Natural killer cell (primary cell): ENCODE measurements around the gene SPAM1. TPM values are rescaled to one million over a fixed set of nuclear protein-coding genes. Genes with fewer than 3 reads are reported as not detected.
"Not testable (repeated sequence)": the region's sequence is repeated elsewhere in the genome, so short reads cannot be mapped to it uniquely, and the experiment has no call there.

Experiments used
- ATAC-seq, 3 donors: fragments of 150-1000 bp in 2 of 3; fragments of 200-7000 bp in 1 of 3; cut with Tn5 transposase; 1 replicate in 1 of 3; 2 replicates in 2 of 3; pipeline ENCODE4 v1.10.0; 2021; ENCODE audit warnings: mild to moderate bottlenecking in 2 of 3, moderate library complexity in 2 of 3
- DNase-seq, 2 donors: peaks; one replicate each; pipeline versions ENCODE4 v3.0.0 to v3.0.0-alpha.2; 2013 to 2021; ENCODE audit warnings: mixed read lengths in 1 of 2
- H3K27ac ChIP-seq: one replicate; pipeline ENCODE4 v1.5.1; 2013; ENCODE audit warnings: mild to moderate bottlenecking, low read length
- H3K27me3 ChIP-seq: one replicate; pipeline ENCODE4 v1.6.1; 2013; ENCODE audit warnings: low read length; ENCODE audit not compliant: control insufficient read depth, insufficient read depth
- H3K36me3 ChIP-seq: one replicate; pipeline ENCODE4 v1.6.1; 2013; ENCODE audit warnings: low read length; ENCODE audit not compliant: control insufficient read depth, insufficient read depth
- H3K4me1 ChIP-seq: one replicate; pipeline ENCODE4 v1.6.1; 2013; ENCODE audit warnings: low read length; ENCODE audit not compliant: control insufficient read depth, insufficient read depth
- H3K4me3 ChIP-seq: one replicate; pipeline ENCODE4 v1.5.1; 2013; ENCODE audit warnings: low read length
- H3K9me3 ChIP-seq: one replicate; pipeline ENCODE4 v1.6.1; 2013; ENCODE audit warnings: low read length; ENCODE audit not compliant: control insufficient read depth, insufficient read depth
- H3K27ac Mint-ChIP-seq, 2 donors: one replicate each; pipeline ENCODE4 v1.8.0; 2022; ENCODE audit warnings: mild to moderate bottlenecking in 2 of 2, mixed read lengths in 2 of 2, moderate library complexity in 1 of 2
- H3K27me3 Mint-ChIP-seq, 2 donors: one replicate each; pipeline ENCODE4 v1.8.0; 2022; ENCODE audit warnings: low read depth in 2 of 2, mixed read lengths in 2 of 2
- H3K36me3 Mint-ChIP-seq: one replicate; pipeline ENCODE4 v1.8.0; 2022; ENCODE audit warnings: mixed read lengths
- H3K4me1 Mint-ChIP-seq, 2 donors: one replicate each; pipeline ENCODE4 v1.8.0; 2022; ENCODE audit warnings: mixed read lengths in 2 of 2
- H3K4me3 Mint-ChIP-seq: one replicate; pipeline ENCODE4 v1.8.0; 2022; ENCODE audit warnings: mild to moderate bottlenecking, moderate library complexity, mixed read lengths
- H3K9me3 Mint-ChIP-seq, 2 donors: one replicate each; pipeline ENCODE4 v1.8.0; 2022; ENCODE audit warnings: mixed read lengths in 2 of 2
- CTCF ChIP-seq: fragments of 200-600 bp; IDR thresholded peaks from one replicate; pipeline ENCODE4 v1.8.0; 2022; ENCODE audit warnings: antibody characterized with exemption
- WGBS: methylation state at CpG from one replicate; pipeline ENCODE4 v1.1.7; 2013; ENCODE audit warnings: missing lambda C conversion rate; ENCODE audit not compliant: insufficient coverage; 5-methylcytosine and 5-hydroxymethylcytosine counted together
- intact Hi-C: fragments of 100-400 bp; cut with micrococcal nuclease; formaldehyde crosslinking; loops from one replicate; pipeline ENCODE4 v1.14.2; 2022
- total RNA-seq, 4 donors: library from RNA; stranded (reverse); fragments of 120-200 nt in 1 of 4; gene quantifications; one replicate each; pipeline versions ENCODE4 v1.2.3 to v1.2.4, GENCODE V29; 2013 to 2022

SPAM1 gene
- total RNA-seq, 3 donors from 2014 or later (not counting 1 experiment from before 2014, with no cell fraction given): not detected

DNA sequence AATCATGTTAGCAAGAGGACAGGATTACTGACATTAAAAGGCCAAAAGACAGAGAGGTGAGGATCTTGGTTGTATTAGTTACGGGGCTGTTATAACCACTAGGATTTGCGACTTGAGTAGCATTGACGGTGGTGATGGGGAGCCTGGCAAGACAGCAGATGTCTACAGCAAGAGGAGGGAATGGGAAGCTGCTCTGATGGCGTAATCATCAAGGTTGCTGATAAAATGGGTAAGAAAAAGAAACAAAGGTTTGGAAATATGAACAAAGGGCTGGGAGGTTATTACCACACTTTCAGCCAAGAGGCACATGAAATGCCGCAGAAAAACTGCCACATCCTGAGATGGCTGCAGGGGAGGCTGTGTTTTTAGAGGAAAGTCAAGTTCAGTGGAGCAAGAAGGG, 73.9 kb downstream of the SPAM1 start:
- Mint-ChIP-seq H3K27ac (no peak overlapping the region), H3K36me3 (no peaks in the 10 kb centered on the region), H3K9me3 (peaks cover 17 to 21% of the 10 kb centered on the region in 2 donors), H3K4me3 (no peak overlapping the region), H3K27me3 (no peaks in the 10 kb centered on the region), H3K4me1 (no peaks in the 10 kb centered on the region)
- Histone ChIP-seq H3K36me3 (no peaks in the 10 kb centered on the region), H3K27ac (no peak overlapping the region), H3K27me3 (no peaks in the 10 kb centered on the region), H3K9me3 (no peaks in the 10 kb centered on the region), H3K4me3 (no peak overlapping the region), H3K4me1 (no peaks in the 10 kb centered on the region)
- no peak for TF ChIP-seq CTCF
- intact Hi-C loops: no loop called here
- 88% methylated on average over 5 of the region's 5 CpGs for WGBS
- ATAC-seq (no peak), DNase-seq (no peak)

DNA sequence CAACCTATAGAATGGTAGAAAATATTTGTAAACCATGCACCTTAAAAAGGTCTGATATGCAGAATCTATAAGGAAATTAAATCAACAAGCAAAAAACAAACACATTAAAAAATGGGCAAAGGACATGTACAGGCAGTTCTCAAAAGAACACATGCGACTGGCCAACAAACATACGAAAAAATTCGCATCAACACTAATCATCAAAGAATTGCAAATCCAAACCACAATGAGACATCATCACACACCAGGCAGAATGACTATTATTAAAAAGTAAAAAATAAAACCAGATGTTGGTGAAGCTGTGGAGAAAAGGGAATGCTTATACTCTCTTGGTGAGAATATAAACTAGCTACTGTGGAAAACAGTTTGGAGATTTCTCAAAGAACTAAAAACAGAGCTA, 74.7 kb downstream of the SPAM1 start:
- H3K9me3 ChIP-seq: no peaks in the 10 kb centered on the region
- ATAC-seq (no peak), DNase-seq (no peak)
- intact Hi-C loops: no loop called here
- WGBS: 90% methylated on average over 2 of the region's 3 CpGs
- TF ChIP-seq CTCF: no peak
- H3K36me3 ChIP-seq: no peaks in the 10 kb centered on the region
- Mint-ChIP-seq H3K36me3 (no peaks in the 10 kb centered on the region), H3K27me3 (no peaks in the 10 kb centered on the region), H3K27ac (no peak overlapping the region), H3K9me3 (peaks cover 17 to 21% of the 10 kb centered on the region in 2 donors), H3K4me3 (no peak overlapping the region), H3K4me1 (no peaks in the 10 kb centered on the region)
- no peaks in the 10 kb centered on the region for H3K27me3 ChIP-seq
- no peaks in the 10 kb centered on the region for H3K4me1 ChIP-seq
- no peak overlapping the region for H3K27ac ChIP-seq
- no peak overlapping the region for H3K4me3 ChIP-seq

GRCh38 chr7:124008296-124008695, 83.3 kb downstream of the SPAM1 start:
- intact Hi-C loops, DNase-seq, H3K9me3 ChIP-seq, H3K4me1 Mint-ChIP-seq, H3K4me3 Mint-ChIP-seq, H3K4me1 ChIP-seq, H3K27me3 ChIP-seq, H3K27ac Mint-ChIP-seq, H3K36me3 Mint-ChIP-seq, H3K27ac ChIP-seq, ATAC-seq, H3K4me3 ChIP-seq, H3K27me3 Mint-ChIP-seq, H3K9me3 Mint-ChIP-seq, H3K36me3 ChIP-seq: not testable (repeated sequence)
- WGBS: 81% methylated on average over 6 of the region's 6 CpGs

DNA sequence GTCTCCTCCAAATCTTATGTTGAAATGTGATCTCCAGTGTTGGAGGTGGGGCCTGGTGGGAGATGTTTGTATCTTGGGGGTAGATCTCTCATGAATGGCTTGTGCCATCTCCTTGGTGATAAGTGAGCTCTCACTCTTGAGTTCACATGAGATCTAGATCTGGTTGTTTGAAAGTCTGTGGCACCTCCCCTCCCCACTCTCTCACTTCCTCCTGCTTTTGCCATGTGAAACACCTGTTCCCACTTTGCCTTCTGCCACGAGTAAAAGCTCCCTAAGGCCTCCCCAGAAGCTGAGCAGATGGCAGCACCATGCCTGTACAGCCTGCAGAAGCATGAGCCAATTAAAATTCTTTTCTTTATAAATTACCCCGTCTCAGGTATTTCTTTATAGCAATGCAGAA, 84.3 kb downstream of the SPAM1 start:
- 11% methylated on average over 1 of the region's 2 CpGs for WGBS
- H3K36me3 Mint-ChIP-seq: no peaks in the 10 kb centered on the region
- Histone ChIP-seq H3K27ac (no peak overlapping the region), H3K36me3 (no peaks in the 10 kb centered on the region), H3K9me3 (no peaks in the 10 kb centered on the region), H3K27me3 (no peaks in the 10 kb centered on the region), H3K4me3 (no peak overlapping the region), H3K4me1 (no peaks in the 10 kb centered on the region)
- no peak overlapping the region for H3K4me3 Mint-ChIP-seq
- ATAC-seq: no peak
- H3K27ac Mint-ChIP-seq: no peak overlapping the region
- H3K9me3 Mint-ChIP-seq: peaks cover 0 to 2% of the 10 kb centered on the region in 2 donors
- no peak for DNase-seq
- no peaks in the 10 kb centered on the region for H3K4me1 Mint-ChIP-seq
- intact Hi-C loops: no loop called here
- no peaks in the 10 kb centered on the region for H3K27me3 Mint-ChIP-seq
- no peak for TF ChIP-seq CTCF

Other genes starting within 250 kb of the SPAM1 start
- gene WASL, start 176.2 kb upstream of the SPAM1 start, total RNA-seq: 10 to 100 TPM in 2 of 3 donors, 1 to 10 TPM in 1; 9.6 to 12.1 (median 10.6) TPM
- gene HYAL4, start 80.1 kb upstream of the SPAM1 start, total RNA-seq: not detected
- not detected for gene TMEM229A, start 107.8 kb downstream of the SPAM1 start, total RNA-seq